ENCODE data around the gene PPP3CB.

PPP3CB gene

DNA sequence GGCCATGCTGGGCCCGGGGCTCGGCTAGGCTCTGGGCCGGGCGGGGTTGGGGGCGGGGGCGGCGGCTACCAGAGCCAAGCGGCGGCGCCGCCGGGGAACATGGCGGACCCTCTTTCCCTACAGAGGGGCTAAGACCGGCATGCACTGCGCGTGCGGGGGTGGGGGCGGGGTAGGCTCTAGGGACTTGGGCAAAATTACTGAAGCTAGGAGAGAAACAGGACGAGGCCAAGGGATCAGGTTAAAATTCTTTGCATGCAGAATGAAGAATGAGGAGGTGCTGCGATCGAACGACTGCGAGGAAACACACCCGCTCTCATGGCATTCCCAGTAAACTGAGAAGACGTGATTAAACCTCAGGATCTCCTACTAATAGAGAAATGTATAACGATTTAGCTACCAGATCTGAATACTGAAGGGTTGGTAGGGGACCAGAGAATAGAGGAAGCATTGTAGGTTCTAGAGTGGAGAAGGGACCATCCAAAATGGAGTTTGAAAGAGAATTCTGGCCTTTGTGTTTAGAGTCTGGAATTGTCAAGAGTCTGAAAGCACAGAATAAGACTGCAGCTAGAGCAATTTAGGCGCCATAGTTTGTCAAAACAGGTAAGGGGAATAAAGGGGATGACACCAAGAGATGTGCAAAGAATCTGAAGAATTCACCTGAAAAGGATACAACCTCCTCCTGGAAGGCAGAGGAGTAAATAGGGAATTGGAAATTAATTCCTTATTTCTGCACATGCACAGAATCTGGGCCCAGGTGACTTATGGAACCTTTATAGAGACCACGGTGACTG is at the start of gene PPP3CB:
Gene PPP3CB, minus strand, starts transcription at position 141 of the 791 bp plus-strand sequence. Its CDS starts 135 bp downstream, at position 6.
- peak; percentile 94 for DNase-seq

GRCh38 chr10:73545357-73545756 is 49.5 kb upstream of the PPP3CB start:
- DNase-seq: no peak

DNA sequence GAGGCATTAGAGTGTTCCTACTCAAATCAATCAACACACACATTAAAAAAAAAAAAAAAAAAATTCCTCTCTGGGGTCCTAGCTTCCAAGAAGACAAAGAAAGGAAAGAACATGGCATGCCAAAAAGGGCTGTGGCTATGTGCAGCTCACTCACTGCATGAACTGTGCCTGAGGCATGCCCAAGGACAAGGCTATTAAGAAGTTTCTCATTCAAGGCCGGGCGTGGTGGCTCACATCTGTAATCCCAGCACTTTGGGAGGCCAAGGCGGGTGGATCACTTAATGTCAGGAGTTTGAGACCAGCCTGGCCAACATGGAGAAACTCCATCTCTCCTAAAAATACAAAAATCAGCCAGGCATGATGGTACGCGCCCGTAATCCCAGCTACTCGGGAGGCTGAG is 41.9 kb upstream of the PPP3CB start:
- no peak for DNase-seq

GRCh38 chr10:73537288-73537687 is 41.5 kb upstream of the PPP3CB start:
- peak; percentile 21 for DNase-seq

DNA sequence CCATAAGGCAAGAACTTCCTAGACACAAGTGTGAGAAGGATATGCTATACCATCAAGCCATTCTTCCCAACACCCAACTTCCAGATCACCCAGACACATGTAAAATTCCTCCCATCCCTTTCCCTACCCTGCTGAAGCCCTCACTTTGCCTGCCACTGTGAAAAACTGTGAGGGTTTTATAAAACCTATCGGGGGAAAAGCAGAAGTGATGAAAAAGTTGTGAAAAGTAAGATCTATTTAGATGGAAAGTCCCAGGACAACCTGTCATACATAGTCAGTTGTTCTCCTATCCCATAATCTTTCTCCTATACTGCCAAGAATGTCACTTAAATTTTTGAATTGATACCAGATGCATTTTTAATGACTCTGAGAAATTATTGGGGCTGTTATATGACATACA is 39.0 kb upstream of the PPP3CB start:
- DNase-seq: no peak

DNA sequence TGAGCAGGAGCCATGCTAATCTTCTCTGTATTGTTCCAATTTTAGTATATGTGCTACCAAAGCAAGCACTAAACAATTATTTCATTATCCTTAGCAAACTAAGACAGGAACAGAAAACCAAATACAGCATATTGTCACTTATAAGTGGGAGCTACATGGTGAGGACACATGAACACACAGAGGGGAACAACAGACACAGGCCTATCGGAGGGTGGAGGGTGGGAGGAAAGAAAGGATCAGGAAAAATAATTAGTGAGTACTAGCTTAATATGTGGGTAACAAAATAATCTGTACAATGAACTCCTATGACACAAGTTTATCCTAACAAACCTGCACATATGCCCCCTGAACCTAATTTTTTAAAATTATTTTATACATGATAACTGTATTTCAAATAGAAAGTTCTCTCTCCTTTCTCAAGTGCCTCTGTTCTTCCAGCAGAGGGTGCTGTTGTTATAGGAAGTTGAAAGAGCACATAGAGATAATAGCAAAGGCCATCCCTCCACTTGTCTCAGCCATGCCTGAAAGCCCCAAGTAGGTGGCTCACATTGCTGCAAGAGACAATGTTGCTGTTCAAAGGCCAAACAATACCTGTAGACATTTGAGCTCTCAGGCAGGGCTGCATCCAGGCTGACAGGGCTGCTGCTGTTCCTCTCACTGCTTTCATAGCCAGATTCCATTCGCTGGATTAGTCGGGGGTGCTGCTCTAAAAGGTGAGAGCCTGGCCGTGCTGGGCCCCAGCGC is 33.4 kb upstream of the PPP3CB start:
- DNase-seq: peak; percentile 80

GRCh38 chr10:73522263-73522662 is 26.4 kb upstream of the PPP3CB start:
- DNase-seq: no peak

GRCh38 chr10:73519336-73519735 is 23.5 kb upstream of the PPP3CB start:
- no peak for DNase-seq

DNA sequence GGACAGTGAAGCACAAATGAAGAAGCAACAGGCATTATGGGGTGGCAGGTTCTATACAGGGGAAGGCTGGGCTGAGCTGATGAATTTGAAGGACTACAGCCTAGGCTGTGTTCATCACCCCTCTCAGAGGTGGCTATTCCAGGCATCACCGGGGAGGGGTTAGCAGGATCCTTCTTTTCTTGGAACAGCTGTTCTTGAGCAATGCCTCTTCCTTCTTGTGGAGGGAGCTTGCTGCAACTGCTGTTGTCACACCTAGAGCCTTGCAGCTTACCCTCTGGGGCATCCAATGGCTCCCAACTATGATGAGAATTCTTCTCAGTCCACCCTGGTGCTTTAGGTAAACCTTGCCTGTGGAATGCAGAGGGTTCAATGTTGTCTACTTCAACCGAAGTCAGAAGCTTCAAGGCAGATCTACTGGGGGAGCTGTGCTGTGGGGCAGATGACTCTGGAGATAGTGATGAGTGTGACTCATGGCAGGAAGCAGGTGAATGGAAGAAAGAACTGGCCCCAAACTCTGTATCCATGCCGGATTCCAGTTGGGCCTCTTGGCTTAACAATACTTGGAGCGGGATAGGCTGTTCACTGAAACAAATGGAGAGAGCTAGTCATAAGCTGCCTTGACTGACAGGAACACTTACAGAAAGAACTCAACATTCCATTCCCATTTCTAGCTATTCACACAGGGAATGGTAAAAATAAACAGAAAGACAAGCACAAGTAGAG is 21.5 kb upstream of the PPP3CB start:
- no peak for DNase-seq

GRCh38 chr10:73512207-73512743 is 16.5 kb upstream of the PPP3CB start:
- no peak for DNase-seq

GRCh38 chr10:73509695-73510094 is 13.9 kb upstream of the PPP3CB start:
- DNase-seq: peak; percentile 4

GRCh38 chr10:73506491-73506890 is 10.7 kb upstream of the PPP3CB start:
- no peak for DNase-seq

DNA sequence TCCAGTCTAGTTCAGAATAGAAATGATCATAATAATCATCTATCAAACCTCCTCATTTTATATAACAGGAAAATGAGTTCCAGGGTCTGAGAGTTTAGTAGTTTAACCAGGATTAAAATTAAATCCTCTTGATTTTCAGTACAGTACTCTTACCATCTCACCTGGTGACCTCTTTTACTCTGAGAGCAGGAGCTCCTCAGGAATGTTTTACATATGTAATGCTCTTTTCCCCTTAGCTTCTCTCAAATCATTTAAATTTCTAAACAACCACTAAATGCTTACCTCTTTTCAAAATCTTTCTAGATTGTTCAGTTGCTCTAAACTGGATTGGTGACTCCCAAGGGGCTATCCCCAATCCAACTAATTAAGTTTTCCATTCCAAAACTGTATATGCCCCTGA is 10.2 kb upstream of the PPP3CB start:
- DNase-seq: no peak

GRCh38 chr10:73503037-73503436 is 7.2 kb upstream of the PPP3CB start:
- no peak for DNase-seq

DNA sequence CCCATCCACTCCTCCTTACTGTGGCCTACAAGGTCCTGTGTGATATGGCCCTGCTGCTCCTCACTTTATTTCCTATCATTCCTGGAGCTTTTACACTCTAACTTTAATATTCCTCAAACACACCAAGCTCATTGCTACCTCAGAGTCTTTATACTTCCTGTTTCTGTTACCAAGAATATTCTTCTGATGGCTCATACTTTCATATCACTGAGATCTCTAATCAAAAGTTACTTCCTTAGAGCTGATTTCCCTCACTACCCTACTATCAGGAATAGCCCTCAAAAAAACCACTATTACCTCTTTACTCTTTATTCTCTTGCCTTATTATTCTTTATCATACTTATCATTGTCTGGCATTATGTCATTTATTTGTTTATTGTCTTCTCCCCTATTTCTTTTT is 5.8 kb upstream of the PPP3CB start:
- DNase-seq: peak; percentile 7

GRCh38 chr10:73497623-73498022 is 1.8 kb upstream of the PPP3CB start:
- no peak for DNase-seq

GRCh38 chr10:73495226-73495883 is 469 bp downstream of the PPP3CB start:
- peak; percentile 91 for DNase-seq

GRCh38 chr10:73494877-73495225 is 973 bp downstream of the PPP3CB start:
- no peak for DNase-seq

DNA sequence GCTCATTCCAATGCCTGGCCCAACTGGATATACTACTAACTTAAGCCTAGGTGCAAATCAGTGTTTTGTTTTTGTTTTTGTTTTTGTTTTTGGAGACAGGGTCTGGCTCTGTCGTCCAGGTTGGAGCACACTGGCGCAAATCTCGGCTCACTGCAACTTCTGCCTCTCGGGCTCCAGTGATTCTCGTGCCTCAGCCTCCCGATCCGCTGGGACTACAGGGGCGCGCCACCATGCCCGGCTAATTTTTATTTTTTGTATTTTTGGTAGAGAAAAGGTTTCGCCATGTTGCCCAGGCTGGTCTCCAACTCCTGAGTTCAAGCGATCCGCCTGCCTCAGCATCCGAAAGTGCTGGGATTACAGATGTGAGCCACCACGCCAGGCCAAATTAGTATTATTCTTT is 1.6 kb downstream of the PPP3CB start:
- DNase-seq: no peak

- no peak for DNase-seq
These were observed 2.0 kb downstream of the PPP3CB start for GRCh38 chr10:73493781-73494180.

GRCh38 chr10:73486601-73487000 is 9.2 kb downstream of the PPP3CB start:
- DNase-seq: no peak

DNA sequence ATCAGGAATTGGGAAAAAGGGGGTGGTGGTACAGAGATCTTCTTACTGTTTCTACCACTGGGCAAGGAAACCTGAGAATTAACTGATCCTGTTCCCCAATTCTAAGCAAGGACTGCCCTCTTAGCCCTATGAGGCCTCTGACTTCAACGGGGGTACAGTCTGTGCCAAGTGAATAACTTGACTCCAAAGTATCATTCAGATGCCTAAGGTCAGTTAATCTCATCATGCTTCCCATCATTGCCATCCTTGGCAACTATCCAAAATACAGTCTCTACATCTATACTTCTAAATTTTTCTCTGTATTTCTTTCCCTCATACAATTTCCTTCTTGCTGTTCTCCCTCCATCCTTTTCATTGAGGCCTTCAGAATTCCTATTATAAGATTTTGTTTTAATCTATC is 10.5 kb downstream of the PPP3CB start:
- DNase-seq: no peak

- DNase-seq: no peak
These were observed 15.7 kb downstream of the PPP3CB start for GRCh38 chr10:73480158-73480557.
